Measurements from ENCODE around the gene EIF2B4.

DNA sequence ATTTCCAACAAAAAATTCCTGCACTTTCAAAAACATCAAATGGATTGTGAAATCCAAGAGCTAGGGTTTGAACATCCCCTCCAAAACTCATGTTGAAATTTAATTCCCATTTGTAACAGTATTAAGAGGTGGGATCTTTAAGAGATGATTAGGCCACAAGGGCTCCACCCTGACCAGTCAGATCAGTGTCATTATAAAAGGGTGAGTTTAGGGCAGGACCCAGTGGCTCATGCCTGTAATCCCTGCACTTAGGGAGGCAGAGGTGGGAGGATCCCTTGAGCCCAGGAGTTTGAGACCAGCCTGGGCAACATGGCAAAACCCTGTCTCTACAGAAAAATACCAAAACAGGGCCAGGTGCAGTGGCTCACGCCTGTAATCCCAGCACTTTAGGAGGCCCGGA is 22.5 kb downstream of the EIF2B4 start:
- TF ChIP-seq POLR2A (IDR thresholded peaks at IDR 0.05): no peak
- TF ChIP-seq, protein P1, sequence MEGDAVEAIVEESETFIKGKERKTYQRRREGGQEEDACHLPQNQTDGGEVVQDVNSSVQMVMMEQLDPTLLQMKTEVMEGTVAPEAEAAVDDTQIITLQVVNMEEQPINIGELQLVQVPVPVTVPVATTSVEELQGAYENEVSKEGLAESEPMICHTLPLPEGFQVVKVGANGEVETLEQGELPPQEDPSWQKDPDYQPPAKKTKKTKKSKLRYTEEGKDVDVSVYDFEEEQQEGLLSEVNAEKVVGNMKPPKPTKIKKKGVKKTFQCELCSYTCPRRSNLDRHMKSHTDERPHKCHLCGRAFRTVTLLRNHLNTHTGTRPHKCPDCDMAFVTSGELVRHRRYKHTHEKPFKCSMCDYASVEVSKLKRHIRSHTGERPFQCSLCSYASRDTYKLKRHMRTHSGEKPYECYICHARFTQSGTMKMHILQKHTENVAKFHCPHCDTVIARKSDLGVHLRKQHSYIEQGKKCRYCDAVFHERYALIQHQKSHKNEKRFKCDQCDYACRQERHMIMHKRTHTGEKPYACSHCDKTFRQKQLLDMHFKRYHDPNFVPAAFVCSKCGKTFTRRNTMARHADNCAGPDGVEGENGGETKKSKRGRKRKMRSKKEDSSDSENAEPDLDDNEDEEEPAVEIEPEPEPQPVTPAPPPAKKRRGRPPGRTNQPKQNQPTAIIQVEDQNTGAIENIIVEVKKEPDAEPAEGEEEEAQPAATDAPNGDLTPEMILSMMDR (IDR thresholded peaks at IDR 0.05): no peak

Data from body of pancreas (tissue), 4 donors.